ENCODE measurements around the gene PORCN. TPM values are rescaled to one million over a fixed set of nuclear protein-coding genes. Genes with fewer than 3 reads are reported as not detected.

PORCN gene
- total and polyA plus RNA-seq, 2 donors (not counting 3 experiments of a cell fraction or from before 2014, with no cell fraction given) = 7.6 to 21.0 TPM

DNA sequence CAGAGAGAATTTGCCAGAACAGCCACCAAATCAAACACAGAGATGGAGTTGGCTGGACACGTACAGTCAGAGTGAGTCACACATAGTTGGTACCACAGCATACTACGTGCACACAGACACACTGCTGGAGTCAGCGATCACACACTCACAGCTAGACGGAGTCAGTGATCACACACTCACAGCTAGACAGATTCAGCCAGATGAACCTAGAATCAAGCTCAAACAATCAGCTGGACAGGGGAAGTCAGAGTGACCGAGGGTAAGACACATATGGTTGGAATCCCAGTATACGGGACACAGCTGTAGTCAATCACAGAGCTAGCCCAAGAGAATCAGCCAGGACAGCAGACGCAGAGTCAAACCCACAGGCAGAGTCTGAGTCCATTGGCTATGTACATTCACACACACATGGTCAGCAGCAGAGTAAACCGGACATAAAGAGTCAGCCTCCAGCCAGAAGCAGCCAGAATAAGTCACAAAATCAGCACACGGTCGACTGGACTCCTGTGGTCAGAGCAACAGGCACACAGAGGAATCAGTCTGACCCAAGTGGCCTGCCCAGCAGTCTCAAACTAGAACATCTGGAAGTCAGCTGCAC is 43.4 kb upstream of the PORCN start:
- POLR2A ChIA-PET = no interaction called here
- FAIRE-seq (peak; percentile 75), DNase-seq (ENCODE audit: low read depth, low spot score) (no peak)
- H3K4me1 ChIP-seq (ENCODE audit: control insufficient read depth, extremely low read depth, insufficient read depth, low read length) = no peaks in the 10 kb centered on the region
- BruUV-seq (replicated peaks) = no TSS peak
- no peaks in the 10 kb centered on the region for H3K9me1 ChIP-seq (replicated peaks; ENCODE audit: control insufficient read depth, extremely low read depth, insufficient read depth, low read length)
- no peaks in the 10 kb centered on the region for H3K36me3 ChIP-seq (ENCODE audit: control insufficient read depth in 2 of 2, extremely low read depth in 1 of 2, insufficient read depth in 2 of 2, low read length in 2 of 2)
- H3K9me3 ChIP-seq (replicated peaks; ENCODE audit: control insufficient read depth, insufficient read depth, low read length) = no peaks in the 10 kb centered on the region
- no peak for TF ChIP-seq FOS (IDR thresholded peaks at IDR 0.05; ENCODE audit: borderline replicate concordance, insufficient read depth, low read length)
- no peak for TF ChIP-seq POLR2AphosphoS5 (IDR thresholded peaks at IDR 0.05; ENCODE audit: insufficient read depth, low read depth, low read length)
- TF ChIP-seq CTCF (IDR thresholded peaks at IDR 0.05; ENCODE audit: extremely low read depth in 1 of 2, insufficient read depth in 1 of 2, low read depth in 1 of 2, low read length in 2 of 2) = no peak
- TF ChIP-seq POLR2A (IDR thresholded peaks at IDR 0.05; ENCODE audit: low read depth, low read length) = no peak
- TF ChIP-seq GATA2 (IDR thresholded peaks at IDR 0.05; ENCODE audit: insufficient read depth, insufficient read length, low read depth, low read length) = no peak
- no peak for TF ChIP-seq MAX (IDR thresholded peaks at IDR 0.05; ENCODE audit: insufficient read depth, insufficient read length)
- TF ChIP-seq MYC (IDR thresholded peaks at IDR 0.05; ENCODE audit: low read depth, low read length) = no peak
- TF ChIP-seq EZH2 (IDR thresholded peaks at IDR 0.05; ENCODE audit: borderline replicate concordance, low read depth, low read length, severe bottlenecking) = no peak
- TF ChIP-seq JUN (IDR thresholded peaks at IDR 0.05; ENCODE audit: borderline replicate concordance, insufficient read depth, insufficient read length, low read depth) = no peak
- no peak overlapping the region for H3K9ac ChIP-seq (replicated peaks; ENCODE audit: extremely low read depth, insufficient read depth, low read length)
- H3K27me3 ChIP-seq (ENCODE audit: control insufficient read depth in 2 of 2, insufficient read depth in 2 of 2, low read length in 2 of 2) = peaks cover 2 to 8% of the 10 kb centered on the region in 2 experiments
- dilution Hi-C loops (cut with MboI; ENCODE audit: extremely low pct_ligation_motif_present, low sequenced_read_pairs) (no loop called here), intact Hi-C loops (cut with micrococcal nuclease) (no loop called here)
- peaks cover 10% of the 10 kb centered on the region for H3K79me2 ChIP-seq (ENCODE audit: control insufficient read depth, insufficient read depth, low read length)
- no peak overlapping the region for H3K4me2 ChIP-seq (ENCODE audit: insufficient read depth, low read length)
- H3K4me3 ChIP-seq (replicated peaks in 1 of 3; ENCODE audit: insufficient read depth in 1 of 3, low read depth in 1 of 3, low read length in 3 of 3) = no peak overlapping the region
- no peaks in the 10 kb centered on the region for H4K20me1 ChIP-seq (replicated peaks; ENCODE audit: control insufficient read depth, extremely low read depth, insufficient read depth, low read length)
- CTCF ChIA-PET = no interaction called here
- no peak overlapping the region for H2AFZ ChIP-seq (ENCODE audit: low read depth, low read length)
- H3K27ac ChIP-seq (ENCODE audit: insufficient read depth, low read depth, low read length) = no peak overlapping the region
